ENCODE measurements around the gene THBS2. TPM values are rescaled to one million over a fixed set of nuclear protein-coding genes. Genes with fewer than 3 reads are reported as not detected.
A peak's percentile ranks its signal among the peaks of the same experiment; 100 is the strongest.

THBS2 gene
- total RNA-seq, 2 donors from 2014 or later, result not detected

DNA sequence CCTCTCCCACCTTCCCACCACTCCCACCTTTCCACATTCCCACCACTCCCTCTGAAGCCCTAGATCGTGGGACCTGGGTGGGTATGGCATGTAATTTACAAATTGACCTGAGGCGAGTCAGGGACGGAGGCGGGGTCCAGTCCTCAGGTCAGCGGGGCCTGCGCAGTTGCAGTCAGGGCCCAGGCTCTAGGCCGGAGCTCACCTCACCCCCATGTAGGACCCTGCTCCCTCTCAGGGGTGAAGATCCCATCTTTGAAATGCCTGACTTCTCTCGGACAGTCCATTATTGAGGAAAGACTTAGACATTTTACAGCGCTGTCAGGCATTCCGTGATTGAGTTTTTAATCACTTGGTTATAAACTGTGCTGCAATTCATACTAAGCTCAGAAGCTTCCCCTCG lies 10.5 kb downstream of the THBS2 start:
- ATAC-seq, result no peak
- no peaks in the 10 kb centered on the region for H3K36me3 Mint-ChIP-seq
- H3K27ac Mint-ChIP-seq, result no peak overlapping the region
- DNase-seq (ENCODE audit: low spot score in 2 of 2), result no peak
- H3K9me3 Mint-ChIP-seq, result peaks cover 8 to 11% of the 10 kb centered on the region in 2 donors

DNA sequence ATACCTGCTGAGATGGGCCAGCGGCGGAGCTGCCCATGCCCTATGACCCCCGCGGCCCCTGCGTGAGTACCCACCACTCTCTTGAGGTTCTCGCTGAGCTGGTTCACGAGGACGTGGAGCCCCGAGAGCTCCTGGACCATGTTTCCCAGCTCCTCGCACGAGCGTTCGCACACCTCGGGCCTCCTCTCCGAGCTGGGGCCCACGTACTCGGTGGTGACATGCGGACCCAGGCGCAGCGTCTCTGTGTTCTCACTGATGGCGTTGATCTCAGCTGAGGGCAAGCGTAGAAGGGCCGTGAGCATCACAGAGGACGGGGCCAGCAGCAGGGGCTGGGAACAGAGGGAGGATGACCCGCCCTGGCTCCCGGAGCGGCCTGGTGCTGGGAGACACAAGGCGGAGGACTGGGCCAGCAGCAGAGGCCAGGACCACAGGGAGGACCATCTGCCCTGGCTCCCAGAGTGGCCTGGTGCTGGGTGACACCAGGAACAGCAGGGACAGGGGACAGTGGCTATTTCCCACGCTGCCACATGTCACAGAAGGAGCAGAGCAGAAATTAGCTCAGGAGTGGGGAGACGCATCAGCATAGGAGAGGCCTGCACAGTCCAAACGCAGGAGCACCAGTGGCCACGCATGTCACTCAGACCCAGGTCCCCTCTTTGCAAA lies 11.8 kb downstream of the THBS2 start:
- no peaks in the 10 kb centered on the region for H3K9me3 Mint-ChIP-seq
- no peak overlapping the region for H3K27ac Mint-ChIP-seq
- no peak for DNase-seq (ENCODE audit: low spot score in 2 of 2)
- H3K36me3 Mint-ChIP-seq, result no peaks in the 10 kb centered on the region
- peak in 1 of 2 donors; percentile 41 for ATAC-seq

DNA sequence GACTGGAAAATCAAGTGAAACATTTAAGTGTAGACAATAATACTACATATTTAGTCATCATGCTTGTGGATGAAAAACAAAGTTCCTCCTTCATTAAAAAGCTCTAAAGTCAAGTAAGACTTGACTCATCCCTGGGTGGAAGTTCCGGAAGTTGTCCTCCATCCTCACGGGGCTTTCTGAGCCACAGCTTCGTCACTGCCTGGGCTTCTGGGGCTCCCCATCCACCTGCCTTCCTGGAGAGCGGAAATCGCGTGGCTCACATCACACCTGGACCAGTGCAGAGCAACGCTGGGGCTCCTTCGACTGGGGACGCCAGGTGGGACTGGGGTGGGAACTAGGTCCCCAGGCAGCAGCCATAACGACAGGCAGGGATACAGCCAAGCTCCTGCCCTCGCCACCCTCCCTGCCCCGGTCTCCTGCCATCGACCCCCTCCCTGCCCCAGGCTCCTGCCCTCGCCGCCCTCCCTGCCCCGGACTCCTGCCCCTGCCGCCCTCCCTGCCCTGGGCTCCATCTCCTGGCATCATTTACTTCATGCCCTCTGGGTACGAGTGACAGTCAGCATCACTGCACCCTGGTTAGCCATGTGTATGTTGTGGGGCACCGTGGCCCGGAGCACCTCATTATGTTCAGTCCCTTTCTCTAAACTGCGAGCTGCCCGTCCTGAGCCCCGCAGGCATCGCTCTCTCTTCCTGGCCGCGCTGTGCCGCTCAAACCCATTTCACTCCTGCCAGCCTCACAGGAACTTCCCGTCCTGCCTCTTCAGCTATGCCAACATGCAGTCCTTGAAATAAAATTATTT lies 12.9 kb downstream of the THBS2 start:
- no peak overlapping the region for H3K27ac Mint-ChIP-seq
- ATAC-seq, result no peak
- no peak for DNase-seq (ENCODE audit: low spot score in 2 of 2)
- no peaks in the 10 kb centered on the region for H3K36me3 Mint-ChIP-seq
- no peaks in the 10 kb centered on the region for H3K9me3 Mint-ChIP-seq

DNA sequence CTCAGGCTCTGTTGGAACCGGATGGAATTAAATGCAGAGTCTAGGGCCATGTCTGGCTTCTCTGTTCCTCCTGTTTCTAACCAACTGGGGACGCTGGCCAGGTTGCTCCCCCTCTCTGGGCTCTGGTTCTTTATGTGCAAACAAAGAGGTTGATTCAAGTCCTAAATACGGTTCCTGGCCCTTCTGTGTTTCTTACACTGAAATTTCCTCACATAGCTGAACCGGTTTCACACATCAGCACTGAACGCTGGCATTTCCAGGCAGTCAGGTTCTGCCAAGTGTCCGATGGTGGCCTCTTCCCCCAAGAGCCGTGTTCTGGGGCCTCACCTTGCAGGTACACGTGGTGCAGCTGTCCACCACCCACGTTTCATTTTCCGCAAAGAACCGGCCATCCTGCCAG lies 13.5 kb downstream of the THBS2 start:
- Mint-ChIP-seq H3K9me3 (peaks cover 0 to 3% of the 10 kb centered on the region in 2 donors), H3K36me3 (no peaks in the 10 kb centered on the region), H3K27ac (no peak overlapping the region)
- DNase-seq (ENCODE audit: low spot score in 2 of 2) (no peak), ATAC-seq (no peak)

DNA sequence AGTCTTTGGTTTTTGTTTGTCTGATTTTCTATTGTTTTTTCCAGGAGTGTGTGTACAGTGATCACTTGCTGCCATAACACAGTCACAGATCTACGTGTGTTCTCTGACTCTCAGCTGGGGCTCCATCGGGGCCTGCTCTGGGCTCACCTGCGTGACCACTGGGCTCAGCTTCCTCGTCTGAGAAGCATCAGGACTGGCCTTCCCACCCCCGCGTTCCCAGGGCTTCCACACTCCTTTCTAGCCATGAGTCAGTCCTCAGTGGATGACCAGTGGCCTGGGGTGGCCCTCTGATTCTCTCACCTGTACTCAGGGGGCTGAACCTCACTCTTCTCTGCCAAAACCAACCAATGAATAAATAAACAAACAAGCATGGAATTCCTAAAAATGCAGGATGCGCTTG lies 14.5 kb downstream of the THBS2 start:
- DNase-seq (ENCODE audit: low spot score in 2 of 2), result no peak
- H3K36me3 Mint-ChIP-seq, result peaks cover 0 to 4% of the 10 kb centered on the region in 2 donors
- no peak overlapping the region for H3K27ac Mint-ChIP-seq
- peaks cover 3 to 7% of the 10 kb centered on the region in 2 donors for H3K9me3 Mint-ChIP-seq
- ATAC-seq, result no peak

DNA sequence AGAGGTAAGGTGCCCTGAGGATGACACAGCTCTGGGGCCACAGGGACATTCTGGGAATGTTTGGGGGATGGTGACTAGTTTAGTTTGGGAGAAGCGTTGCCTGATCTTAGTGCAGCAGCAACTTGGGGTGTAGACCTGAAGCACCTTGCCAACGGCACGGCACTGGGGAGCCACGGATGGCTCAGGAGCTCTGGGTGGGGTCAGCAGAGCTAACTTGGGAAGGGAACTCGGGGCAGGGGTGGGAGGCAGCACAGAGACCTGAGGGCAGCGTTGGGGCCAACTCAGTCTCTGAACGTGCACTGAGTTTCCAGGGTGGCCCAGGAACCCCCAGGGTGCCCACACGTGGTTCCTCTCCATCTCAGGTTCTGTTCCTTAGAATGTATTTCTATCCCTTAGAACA lies 14.9 kb downstream of the THBS2 start:
- Mint-ChIP-seq H3K9me3 (peaks cover 7 to 11% of the 10 kb centered on the region in 2 donors), H3K27ac (no peak overlapping the region), H3K36me3 (peaks cover 0 to 8% of the 10 kb centered on the region in 2 donors)
- ATAC-seq (no peak), DNase-seq (ENCODE audit: low spot score in 2 of 2) (no peak)

DNA sequence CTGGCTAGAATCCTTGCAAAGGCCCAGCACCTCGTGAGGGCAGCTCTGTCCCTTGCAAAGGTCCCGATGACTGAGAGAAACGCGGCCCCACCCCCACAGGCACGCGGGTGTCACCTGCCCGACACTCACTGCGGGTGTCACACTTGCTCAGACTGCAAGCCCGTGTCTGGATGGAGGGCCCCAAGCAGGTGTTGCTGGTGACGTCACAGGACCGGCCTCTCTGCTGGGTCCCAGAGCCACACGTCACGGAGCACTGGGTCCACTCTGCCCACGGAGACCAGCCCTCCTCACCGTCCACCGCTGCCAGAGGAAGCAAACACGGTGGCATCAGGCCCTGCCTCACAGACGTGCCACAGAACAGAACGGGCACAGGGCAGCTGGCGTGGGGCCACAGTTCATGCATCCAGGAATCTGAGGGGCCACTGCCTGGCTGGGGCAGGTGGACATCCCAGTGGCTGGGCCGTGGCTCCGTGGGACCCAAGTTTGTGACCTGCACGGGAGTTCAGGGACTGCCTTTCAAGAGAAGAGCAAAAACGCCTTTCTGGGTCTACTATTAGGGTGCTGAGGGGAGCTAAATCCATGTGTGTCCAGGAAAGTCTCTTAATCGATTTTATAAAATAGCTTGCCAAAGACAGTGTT lies 16.0 kb downstream of the THBS2 start:
- H3K36me3 Mint-ChIP-seq, result peaks cover 0 to 17% of the 10 kb centered on the region in 2 donors
- ATAC-seq (no peak), DNase-seq (ENCODE audit: low spot score in 2 of 2) (no peak)
- H3K27ac Mint-ChIP-seq, result no peak overlapping the region
- peaks cover 14 to 20% of the 10 kb centered on the region in 2 donors for H3K9me3 Mint-ChIP-seq

DNA sequence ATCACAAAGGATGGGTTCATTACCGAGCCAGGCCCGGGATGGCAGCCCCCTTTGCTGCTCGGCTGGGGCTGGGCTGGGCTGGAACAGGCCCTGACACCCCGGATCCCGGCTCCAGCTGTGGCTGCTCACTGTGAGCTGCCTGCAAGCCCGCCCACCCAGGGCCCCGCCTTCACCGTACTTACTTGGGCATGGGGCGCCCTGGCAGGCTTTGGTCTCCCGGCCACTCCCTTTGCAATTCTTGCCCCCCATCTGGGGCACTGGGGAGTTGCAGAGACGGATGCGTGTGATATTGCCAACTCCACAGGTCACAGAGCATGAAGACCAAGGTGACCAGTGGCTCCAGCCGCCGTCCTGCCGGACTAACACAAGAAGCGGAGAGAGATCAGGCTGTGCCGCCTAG lies 16.7 kb downstream of the THBS2 start:
- no peak for ATAC-seq
- peaks cover 0 to 17% of the 10 kb centered on the region in 2 donors for H3K36me3 Mint-ChIP-seq
- DNase-seq (ENCODE audit: low spot score in 2 of 2), result no peak

DNA sequence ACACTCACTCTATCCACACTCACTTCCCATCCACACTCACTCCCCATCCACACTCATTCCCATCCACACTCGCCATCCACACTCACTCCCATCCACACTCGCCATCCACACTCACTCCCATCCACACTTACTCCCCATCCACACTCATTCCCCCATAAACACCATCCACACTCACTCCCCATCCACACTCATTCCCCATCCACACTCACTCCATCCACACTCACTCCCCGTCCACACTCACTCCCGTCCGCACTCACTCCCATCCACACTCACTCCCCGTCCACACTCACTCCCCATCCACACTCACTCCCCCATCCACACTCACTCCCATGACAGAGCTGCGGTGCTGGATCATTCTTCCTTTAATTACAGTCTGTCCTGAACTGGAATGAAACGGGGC lies 17.1 kb downstream of the THBS2 start:
- ATAC-seq (no peak), DNase-seq (ENCODE audit: low spot score in 2 of 2) (no peak)
- Mint-ChIP-seq H3K9me3 (peaks cover 14 to 20% of the 10 kb centered on the region in 2 donors), H3K27ac (no peak overlapping the region), H3K36me3 (peaks cover 0 to 17% of the 10 kb centered on the region in 2 donors)

More for the DNA sequence above, 16.7 kb downstream of the THBS2 start:
- Mint-ChIP-seq H3K27ac (no peak overlapping the region), H3K9me3 (peaks cover 14 to 20% of the 10 kb centered on the region in 2 donors)

DNA sequence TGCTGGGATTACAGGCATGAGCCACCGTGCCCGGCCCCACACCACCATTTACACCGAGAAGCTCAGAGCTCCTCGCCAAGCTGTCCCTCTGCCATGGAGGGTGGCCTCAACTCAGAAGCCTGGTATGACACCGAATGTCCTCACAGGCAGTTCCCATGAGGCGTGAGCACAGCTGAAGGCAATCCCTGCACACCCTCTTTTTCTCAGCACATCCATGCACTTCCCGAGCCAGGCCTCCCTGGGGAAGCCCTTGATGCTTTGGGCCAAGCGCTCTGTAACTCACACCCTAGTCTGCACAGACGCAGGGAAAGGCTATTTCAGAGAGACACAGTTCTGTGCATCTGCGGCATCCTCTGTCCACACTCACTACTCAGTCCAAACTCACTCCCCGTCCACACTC lies 18.4 kb downstream of the THBS2 start:
- Mint-ChIP-seq H3K36me3 (peaks cover 0 to 17% of the 10 kb centered on the region in 2 donors), H3K27ac (no peak overlapping the region), H3K9me3 (peaks cover 14 to 20% of the 10 kb centered on the region in 2 donors)
- DNase-seq (ENCODE audit: low spot score in 2 of 2) (no peak), ATAC-seq (no peak)

DNA sequence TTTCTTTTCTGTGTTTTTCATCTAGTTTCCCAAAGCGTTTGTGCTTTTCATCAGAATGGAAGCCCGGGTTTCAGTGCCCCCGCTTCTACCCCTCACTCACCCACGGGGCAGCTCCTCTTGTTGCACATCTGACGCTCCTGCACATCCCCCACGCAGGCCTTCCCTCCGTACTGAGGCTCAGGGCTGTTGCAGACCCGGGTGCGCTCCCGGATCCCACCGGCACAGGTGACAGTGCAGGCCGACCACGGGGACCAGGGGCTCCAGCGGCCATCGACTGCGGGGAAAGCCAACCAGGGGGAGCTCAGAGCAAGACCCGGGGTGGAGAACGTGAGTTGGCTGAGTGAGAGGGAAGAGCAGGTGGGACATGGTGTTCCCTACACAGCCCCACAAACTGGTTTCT lies 19.0 kb downstream of the THBS2 start:
- DNase-seq (ENCODE audit: low spot score in 2 of 2), result no peak
- H3K36me3 Mint-ChIP-seq, result peaks cover 0 to 17% of the 10 kb centered on the region in 2 donors
- H3K9me3 Mint-ChIP-seq, result peaks cover 14 to 20% of the 10 kb centered on the region in 2 donors
- ATAC-seq, result no peak
- no peak overlapping the region for H3K27ac Mint-ChIP-seq

DNA sequence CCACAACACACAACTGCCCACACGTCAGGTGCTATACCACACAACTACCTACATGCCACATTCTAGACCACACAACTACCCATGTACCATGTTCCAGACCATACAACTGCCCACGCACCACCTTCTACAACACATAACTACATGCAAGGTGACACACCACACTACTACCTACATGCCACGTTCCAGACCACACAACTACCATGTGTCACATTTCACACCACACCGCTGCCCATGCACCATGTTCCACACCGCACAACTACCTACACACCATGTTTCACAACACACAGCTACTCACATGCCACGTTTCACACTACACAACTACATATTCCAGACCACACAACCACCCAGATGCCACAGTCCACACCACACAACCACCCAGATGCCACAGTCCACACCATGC lies 19.8 kb downstream of the THBS2 start:
- Mint-ChIP-seq H3K27ac (no peak overlapping the region), H3K9me3 (peaks cover 14 to 20% of the 10 kb centered on the region in 2 donors), H3K36me3 (peaks cover 0 to 17% of the 10 kb centered on the region in 2 donors)
- DNase-seq (ENCODE audit: low spot score in 2 of 2) (no peak), ATAC-seq (no peak)

DNA sequence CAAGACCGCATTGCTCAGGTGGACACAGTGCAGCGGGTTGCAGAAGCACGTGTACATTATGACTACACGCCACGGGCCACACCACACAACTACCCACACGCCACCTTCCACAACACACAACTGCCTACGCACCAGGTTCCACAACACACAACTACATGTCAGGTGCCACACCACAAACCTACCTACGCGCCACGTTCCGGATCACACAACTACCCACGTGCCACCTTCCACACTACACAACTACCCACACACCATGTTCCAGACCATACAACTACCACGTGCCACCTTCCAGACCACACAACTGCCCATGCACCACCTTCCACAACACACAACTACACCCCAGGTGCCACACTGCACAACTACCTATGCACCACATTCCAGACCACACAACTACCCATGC lies 20.5 kb downstream of the THBS2 start:
- H3K27ac Mint-ChIP-seq, result peak overlapping the region in 1 of 2 donors; percentile 61
- peaks cover 14 to 20% of the 10 kb centered on the region in 2 donors for H3K9me3 Mint-ChIP-seq
- ATAC-seq, result no peak
- peaks cover 0 to 17% of the 10 kb centered on the region in 2 donors for H3K36me3 Mint-ChIP-seq
- DNase-seq (ENCODE audit: low spot score in 2 of 2), result no peak

DNA sequence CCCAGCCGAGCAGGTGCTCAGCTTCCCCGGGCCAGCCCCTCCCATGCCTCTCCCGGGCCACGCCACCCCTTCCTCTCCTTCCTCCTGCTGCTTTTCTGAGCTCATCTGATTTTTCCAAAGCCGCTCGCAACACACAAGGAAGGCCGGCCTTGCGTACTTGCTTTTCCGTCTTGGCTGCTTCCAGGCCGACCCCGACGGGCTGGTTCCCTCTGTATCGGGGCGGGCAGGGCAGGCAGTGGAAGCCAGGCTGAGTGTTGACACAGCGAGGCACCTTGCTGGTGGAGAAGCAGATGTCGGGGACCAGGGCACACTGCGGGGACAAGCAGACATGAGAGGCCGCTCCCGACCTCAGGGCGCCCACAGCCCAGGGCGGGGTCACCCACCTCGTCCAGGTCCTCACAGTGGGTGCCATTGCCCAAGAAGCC lies 21.1 kb downstream of the THBS2 start:
- DNase-seq (ENCODE audit: low spot score in 2 of 2), result no peak
- peaks cover 14 to 20% of the 10 kb centered on the region in 2 donors for H3K9me3 Mint-ChIP-seq
- no peak overlapping the region for H3K27ac Mint-ChIP-seq
- peaks cover 0 to 17% of the 10 kb centered on the region in 2 donors for H3K36me3 Mint-ChIP-seq
- no peak for ATAC-seq

DNA sequence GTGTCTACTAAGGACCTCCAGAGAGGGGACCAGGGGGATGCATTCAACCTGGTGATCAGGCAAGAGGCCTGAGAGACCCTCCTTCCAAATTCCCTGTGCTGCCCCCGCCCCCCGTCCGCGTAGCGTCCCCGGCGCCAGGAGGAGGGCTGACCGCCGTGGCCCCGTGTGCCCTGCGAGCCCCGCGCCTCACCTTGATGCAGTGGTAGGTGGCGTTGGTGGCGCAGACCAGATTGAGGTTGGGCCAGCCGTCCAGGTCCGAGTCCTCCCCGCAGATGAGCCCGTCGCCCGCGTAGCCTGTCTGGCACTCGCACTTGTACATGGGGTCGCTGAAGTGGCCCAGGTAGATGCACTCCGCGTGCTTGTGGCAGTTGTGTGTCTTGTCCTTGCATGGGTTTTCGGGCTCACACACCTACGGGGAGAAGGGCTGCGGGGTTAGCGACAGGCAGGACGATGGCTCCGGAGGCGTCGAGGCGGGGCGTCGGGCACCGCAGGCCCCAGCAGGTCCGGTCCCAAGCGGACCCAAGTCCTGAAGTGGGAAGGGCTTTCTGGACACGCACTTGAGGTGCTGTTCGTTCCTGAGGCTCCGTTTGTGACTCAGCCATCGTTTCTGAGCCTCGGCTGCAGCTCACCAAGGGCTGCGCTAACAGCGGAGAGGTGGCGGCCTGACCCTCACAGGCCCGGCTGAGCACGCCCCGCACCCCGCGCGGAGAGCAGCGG lies 21.7 kb downstream of the THBS2 start:
- no peak for DNase-seq (ENCODE audit: low spot score in 2 of 2)

DNA sequence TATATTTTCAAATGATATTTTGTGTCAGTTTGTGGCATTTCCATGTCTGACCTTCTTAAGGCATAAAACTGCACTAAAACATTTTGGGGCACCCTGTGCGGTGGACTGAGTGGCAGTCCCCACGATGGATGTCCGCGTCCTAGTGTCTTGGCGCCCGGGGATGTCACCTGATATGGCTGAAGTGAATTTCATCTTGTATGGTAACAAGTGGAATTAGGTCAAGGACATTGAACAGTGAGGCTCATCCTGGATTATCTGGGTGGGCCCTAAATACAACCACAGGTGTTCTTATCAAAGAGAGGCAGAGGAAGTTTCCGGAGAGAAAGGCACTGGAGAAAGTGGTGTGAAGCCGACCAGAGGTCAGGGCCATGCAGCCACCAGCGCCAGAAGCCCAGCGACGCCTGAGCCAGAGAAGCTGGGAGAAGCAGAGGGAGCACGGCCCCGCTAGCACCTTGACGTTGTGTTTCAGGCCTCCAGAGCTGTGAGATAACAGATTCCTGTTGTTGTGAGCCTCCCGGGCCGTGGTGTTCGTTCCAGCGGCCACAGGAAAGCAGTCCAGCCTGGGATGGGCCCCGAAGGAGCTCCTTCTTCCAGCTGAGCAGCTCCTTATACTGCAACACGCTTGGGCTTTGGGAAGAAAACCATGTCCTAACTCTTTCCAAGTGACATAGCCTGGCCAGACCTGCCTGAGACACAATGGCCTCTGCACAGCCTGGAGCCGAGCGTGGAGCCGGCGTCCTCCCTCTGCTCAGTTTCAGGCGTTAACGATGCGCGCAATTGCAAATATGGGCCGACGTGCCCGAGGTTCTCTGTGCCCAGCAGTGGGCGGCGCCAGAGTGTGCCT lies 22.5 kb downstream of the THBS2 start:
- Mint-ChIP-seq H3K27ac (no peak overlapping the region), H3K36me3 (peaks cover 5 to 17% of the 10 kb centered on the region in 2 donors), H3K9me3 (peaks cover 14 to 20% of the 10 kb centered on the region in 2 donors)
- ATAC-seq (no peak), DNase-seq (ENCODE audit: low spot score in 2 of 2) (no peak)

More for the DNA sequence above, 21.7 kb downstream of the THBS2 start:
- peaks cover 14 to 20% of the 10 kb centered on the region in 2 donors for H3K9me3 Mint-ChIP-seq
- peaks cover 0 to 17% of the 10 kb centered on the region in 2 donors for H3K36me3 Mint-ChIP-seq
- no peak for ATAC-seq
- H3K27ac Mint-ChIP-seq, result no peak overlapping the region

All from activated naive CD4-positive, alpha-beta T cell treated with anti-CD3 and anti-CD28 coated beads, Interleukin-2, amount 50 U/mL, for 72 hours (primary cell).